HepG2 (cell line): ENCODE data around the gene SPACA6. TPM values are rescaled to one million over a fixed set of nuclear protein-coding genes. Genes with fewer than 3 reads are reported as not detected.

Experiments used
- CTCF ChIP-seq: sonication (generic); formaldehyde crosslinking; IDR thresholded peaks from 2 replicates; pipeline ENCODE4 v1.5.0; 2020; ENCODE audit warnings: mild to moderate bottlenecking, missing genetic modification reagents, moderate library complexity
- FLYWCH1 ChIP-seq: sonication (generic); formaldehyde crosslinking; IDR thresholded peaks from 2 replicates; pipeline ENCODE4 v1.8.1; 2023; ENCODE audit warnings: mild to moderate bottlenecking, missing genetic modification reagents
- GABPA ChIP-seq, 2 experiments: IDR thresholded peaks; 2 replicates each; pipeline ENCODE4 v1.6.1; 2011 to 2016; ENCODE audit warnings: low read depth in 2 of 2, low read length in 1 of 2, missing biosample characterization in 1 of 2, missing genetic modification characterization in 1 of 2
- HDAC1 ChIP-seq: sonication (generic); formaldehyde crosslinking; IDR thresholded peaks from 2 replicates; pipeline ENCODE4 v1.5.1; 2020; ENCODE audit warnings: mild to moderate bottlenecking, missing genetic modification reagents
- IRF2 ChIP-seq: IDR thresholded peaks from 2 replicates; pipeline ENCODE4 v1.6.1; 2018; ENCODE audit warnings: missing genetic modification reagents, missing compliant biosample characterization
- MTA3 ChIP-seq: sonication (generic); formaldehyde crosslinking; IDR thresholded peaks from 2 replicates; pipeline ENCODE4 v1.4.0; 2020; ENCODE audit warnings: missing genetic modification reagents
- MTF1 ChIP-seq: sonication (generic); formaldehyde crosslinking; IDR thresholded peaks from 2 replicates; pipeline ENCODE4 v1.5.0; 2020; ENCODE audit warnings: missing genetic modification reagents
- POLR2AphosphoS5 ChIP-seq: IDR thresholded peaks from 2 replicates; pipeline ENCODE4 v1.6.1; 2012; ENCODE audit warnings: low read depth, low read length
- SAP130 ChIP-seq: IDR thresholded peaks from 2 replicates; pipeline ENCODE4 v1.6.1; 2016; ENCODE audit warnings: low read depth
- TBL1XR1 ChIP-seq: fragments of 150-350 bp; IDR thresholded peaks from 2 replicates; pipeline ENCODE4 v1.6.1; 2014; ENCODE audit warnings: borderline replicate concordance, low read length; ENCODE audit not compliant: partially characterized antibody
- XRCC5 ChIP-seq: fragments of 200-400 bp; formaldehyde crosslinking; optimal IDR thresholded peaks from 2 replicates; pipeline ENCODE3; 2017; ENCODE audit warnings: mild to moderate bottlenecking, low read length
- ZFP82 ChIP-seq: sonication (generic); formaldehyde crosslinking; IDR thresholded peaks from 2 replicates; pipeline ENCODE4 v1.5.1; 2020; ENCODE audit warnings: mild to moderate bottlenecking, missing genetic modification reagents, borderline replicate concordance
- ZNF350 ChIP-seq: sonication (generic); formaldehyde crosslinking; IDR thresholded peaks from 2 replicates; pipeline ENCODE4 v1.4.0; 2020; ENCODE audit warnings: mild to moderate bottlenecking, low read depth, missing genetic modification reagents, borderline replicate concordance
- ZNF501 ChIP-seq: sonication (generic); formaldehyde crosslinking; IDR thresholded peaks from 2 replicates; pipeline ENCODE4 v1.5.1; 2020; ENCODE audit warnings: mild to moderate bottlenecking, moderate library complexity, missing genetic modification reagents
- ZNF563 ChIP-seq: sonication (generic); formaldehyde crosslinking; IDR thresholded peaks from 2 replicates; pipeline ENCODE4 v1.8.0; 2022; ENCODE audit warnings: mild to moderate bottlenecking, moderate library complexity, missing genetic modification reagents
- ZNF687 ChIP-seq: sonication (generic); formaldehyde crosslinking; IDR thresholded peaks from 2 replicates; pipeline ENCODE4 v1.5.1; 2020; ENCODE audit warnings: mild to moderate bottlenecking, missing genetic modification reagents, moderate library complexity
- ZNF691 ChIP-seq: sonication (generic); formaldehyde crosslinking; IDR thresholded peaks from 2 replicates; pipeline ENCODE4 v1.4.0; 2020; ENCODE audit warnings: missing genetic modification reagents, low read depth, mild to moderate bottlenecking, borderline replicate concordance
- ZNF891 ChIP-seq: sonication (generic); formaldehyde crosslinking; IDR thresholded peaks from 2 replicates; pipeline ENCODE4 v1.5.0; 2020; ENCODE audit warnings: mild to moderate bottlenecking, missing genetic modification reagents
- polyA plus RNA-seq, 8 experiments: library from polyadenylated mRNA; depleted of rRNA in 3 of 8; stranded (reverse) in 7 of 8; unstranded in 1 of 8; fragments of >200 nt; fragmentation: Illumina TruSeq in 4 of 8; extraction: Trizol in 4 of 8; gene quantifications; 2 replicates each; pipeline versions ENCODE4 v1.2.1 to v1.2.3, GENCODE V29; 2011 to 2016; ENCODE audit warnings: low read depth in 4 of 8, missing spikeins in 1 of 8, mixed read lengths in 1 of 8; ENCODE audit not compliant: insufficient read depth in 1 of 8
- total RNA-seq, 5 experiments: library from RNA; depleted of rRNA; stranded (reverse); fragments of >200 nt; fragmentation: Illumina TruSeq; extraction: Trizol; gene quantifications; 2 replicates each; pipeline ENCODE4 v1.2.3, GENCODE V29; 2016; ENCODE audit warnings: low read depth in 1 of 5

Gene SPACA6
- total and polyA plus RNA-seq, 2 of the 13 experiments (the other 11 are each of a cell fraction or from before 2014, with no cell fraction given): 1.4 to 2.2 TPM

GRCh38 chr19:51687791-51688670 lies 5.1 kb upstream of the SPACA6 start (continued):
- TF ChIP-seq ZNF687 (CRISPR knock-in tag) (peak; percentile 45), ZNF563 (CRISPR knock-in tag) (no peak), XRCC5 (no peak), IRF2 (no peak), ZNF691 (CRISPR knock-in tag) (no peak), POLR2AphosphoS5 (no peak), ZNF891 (CRISPR knock-in tag) (peak; percentile 45; the same call in 1 of the 2 replicates), SAP130 (peak; percentile 23), HDAC1 (CRISPR knock-in tag) (peak; percentile 49; the same call in 1 of the 2 replicates), FLYWCH1 (CRISPR knock-in tag) (no peak), CTCF (CRISPR knock-in tag) (no peak), MTF1 (CRISPR knock-in tag) (no peak), GABPA (IDR thresholded peaks at IDR 0.05; ENCODE audit: low read depth, low read length) (no peak), GABPA (CRISPR knock-in tag; IDR thresholded peaks at IDR 0.05; ENCODE audit: low read depth) (no peak), ZNF501 (CRISPR knock-in tag) (no peak), TBL1XR1 (no peak), ZNF350 (CRISPR knock-in tag) (peak; percentile 23; the same call in 1 of the 2 replicates), ZFP82 (CRISPR knock-in tag) (no peak), MTA3 (CRISPR knock-in tag) (no peak)
